Activated CD4-positive, alpha-beta T cell treated with anti-CD3 and anti-CD28 coated beads for 36 hours (primary cell): Measurements from ENCODE around the gene BIN1. TPM values are rescaled to one million over a fixed set of nuclear protein-coding genes. Genes with fewer than 3 reads are reported as not detected.

Experiments
- ATAC-seq: fragments of 200-7000 bp; cut with Tn5 transposase; one replicate; pipeline ENCODE4 v1.10.0; 2021; ENCODE audit warnings: mild to moderate bottlenecking, moderate library complexity
- CTCF ChIA-PET: fragments of 350-600 bp; sonication (Branson Sonifier 250); formaldehyde crosslinking; loops from one replicate; lab custom pipeline; 2021; ENCODE audit warnings: antibody characterized with exemption; lab: Charles Lee
- POLR2A ChIA-PET: fragments of 350-600 bp; sonication (Branson Sonifier 250); formaldehyde crosslinking; loops from one replicate; lab custom pipeline; 2021; ENCODE audit warnings: antibody characterized with exemption, inconsistent platforms; lab: Charles Lee
- DNase-seq: peaks from one replicate; pipeline ENCODE4 v3.0.0-alpha.2; 2020
- H3K27ac Mint-ChIP-seq: one replicate; pipeline ENCODE4 v1.8.0; 2021; ENCODE audit warnings: mixed read lengths
- H3K27me3 Mint-ChIP-seq: one replicate; pipeline ENCODE4 v1.8.0; 2021; ENCODE audit warnings: mixed read lengths
- H3K36me3 Mint-ChIP-seq: one replicate; pipeline ENCODE4 v1.8.0; 2021; ENCODE audit warnings: low read depth, mixed read lengths
- H3K4me1 Mint-ChIP-seq: one replicate; pipeline ENCODE4 v1.8.0; 2021; ENCODE audit warnings: mixed read lengths
- H3K4me3 Mint-ChIP-seq: one replicate; pipeline ENCODE4 v1.8.0; 2021; ENCODE audit warnings: mild to moderate bottlenecking, moderate library complexity, mixed read lengths
- H3K9me3 Mint-ChIP-seq: one replicate; pipeline ENCODE4 v1.8.0; 2021; ENCODE audit warnings: low read depth, mixed read lengths
- intact Hi-C, 2 experiments: fragments of 100-400 bp; cut with DNase I in 1 of 2; cut with micrococcal nuclease in 1 of 2; formaldehyde crosslinking; loops; one replicate each; pipeline versions ENCODE4 v1.14.2 to v1.15.1; 2022 to 2024; cut with DNase I, micrococcal nuclease
- total RNA-seq, 2 experiments: library from RNA; stranded (reverse); gene quantifications; one replicate each; pipeline ENCODE4 v1.2.3, GENCODE V29; 2021

BIN1 gene
- total RNA-seq, 2 experiments from 2014 or later: 65.2 to 71.0 TPM

- CTCF ChIA-PET: interaction anchor here (2.0 to 2.3 kb wide), 2 partner anchors 10 to 14 kb away, joined by 5 to 8 read pairs; no protein-coding TSS in a partner anchor
- peaks cover 14% of the 10 kb centered on the region for H3K36me3 Mint-ChIP-seq
- intact Hi-C loops: loop anchor here (1.0 to 2.0 kb wide), 2 partner anchors 17 to 43 kb away; partner anchors contain the start of gene BIN1 (in 1 of the 2)
Measured at GRCh38 chr2:127063701-127064590, 43.0 kb downstream of the BIN1 start.

GRCh38 chr2:127061375-127062273 lies 45.3 kb downstream of the BIN1 start:
- ATAC-seq (no peak), DNase-seq (no peak)
- no peaks in the 10 kb centered on the region for H3K27me3 Mint-ChIP-seq
- H3K36me3 Mint-ChIP-seq: peaks cover 11% of the 10 kb centered on the region
- no peak overlapping the region for H3K4me3 Mint-ChIP-seq
- H3K27ac Mint-ChIP-seq: no peak overlapping the region
- CTCF ChIA-PET: interaction anchor here (0.6 to 0.9 kb wide), 3 partner anchors 43 to 462 kb away, joined by 3 to 6 read pairs (median 3); no protein-coding TSS in a partner anchor
- intact Hi-C loops: no loop called here
- H3K9me3 Mint-ChIP-seq: no peaks in the 10 kb centered on the region
- peaks cover 20% of the 10 kb centered on the region for H3K4me1 Mint-ChIP-seq
- POLR2A ChIA-PET: no interaction called here

More at GRCh38 chr2:127063701-127064590, 43.0 kb downstream of the BIN1 start:
- Mint-ChIP-seq H3K4me3 (no peak overlapping the region), H3K27ac (peak overlapping the region; percentile 72), H3K27me3 (no peaks in the 10 kb centered on the region), H3K4me1 (peaks cover 27% of the 10 kb centered on the region), H3K9me3 (no peaks in the 10 kb centered on the region)
- ATAC-seq (no peak), DNase-seq (no peak)
- POLR2A ChIA-PET: no interaction called here

- CTCF ChIA-PET: no interaction called here
- no peak overlapping the region for H3K4me3 Mint-ChIP-seq
- no peaks in the 10 kb centered on the region for H3K27me3 Mint-ChIP-seq
- H3K36me3 Mint-ChIP-seq: peaks cover 9% of the 10 kb centered on the region
- no peak for DNase-seq
- intact Hi-C loops: no loop called here
- no peaks in the 10 kb centered on the region for H3K9me3 Mint-ChIP-seq
- no peak for ATAC-seq
- H3K4me1 Mint-ChIP-seq: peaks cover 16% of the 10 kb centered on the region
- H3K27ac Mint-ChIP-seq: no peak overlapping the region
- POLR2A ChIA-PET: no interaction called here
Measured at GRCh38 chr2:127060264-127060945, 46.5 kb downstream of the BIN1 start.

GRCh38 chr2:127059559-127059958 lies 47.4 kb downstream of the BIN1 start:
- H3K27ac Mint-ChIP-seq: no peak overlapping the region
- peaks cover 8% of the 10 kb centered on the region for H3K4me1 Mint-ChIP-seq
- no peak for ATAC-seq
- no peak overlapping the region for H3K4me3 Mint-ChIP-seq
- peaks cover 9% of the 10 kb centered on the region for H3K36me3 Mint-ChIP-seq
- no peaks in the 10 kb centered on the region for H3K27me3 Mint-ChIP-seq
- no peak for DNase-seq
- no peaks in the 10 kb centered on the region for H3K9me3 Mint-ChIP-seq
- CTCF ChIA-PET: no interaction called here
- intact Hi-C loops: no loop called here
- POLR2A ChIA-PET: no interaction called here

GRCh38 chr2:127058954-127059252 lies 48.1 kb downstream of the BIN1 start:
- no peak overlapping the region for H3K4me3 Mint-ChIP-seq
- intact Hi-C loops: no loop called here
- CTCF ChIA-PET: no interaction called here
- peaks cover 9% of the 10 kb centered on the region for H3K36me3 Mint-ChIP-seq
- H3K27ac Mint-ChIP-seq: no peak overlapping the region
- ATAC-seq (no peak), DNase-seq (no peak)
- peaks cover 5% of the 10 kb centered on the region for H3K4me1 Mint-ChIP-seq
- POLR2A ChIA-PET: no interaction called here
- no peaks in the 10 kb centered on the region for H3K9me3 Mint-ChIP-seq
- no peaks in the 10 kb centered on the region for H3K27me3 Mint-ChIP-seq

DNA sequence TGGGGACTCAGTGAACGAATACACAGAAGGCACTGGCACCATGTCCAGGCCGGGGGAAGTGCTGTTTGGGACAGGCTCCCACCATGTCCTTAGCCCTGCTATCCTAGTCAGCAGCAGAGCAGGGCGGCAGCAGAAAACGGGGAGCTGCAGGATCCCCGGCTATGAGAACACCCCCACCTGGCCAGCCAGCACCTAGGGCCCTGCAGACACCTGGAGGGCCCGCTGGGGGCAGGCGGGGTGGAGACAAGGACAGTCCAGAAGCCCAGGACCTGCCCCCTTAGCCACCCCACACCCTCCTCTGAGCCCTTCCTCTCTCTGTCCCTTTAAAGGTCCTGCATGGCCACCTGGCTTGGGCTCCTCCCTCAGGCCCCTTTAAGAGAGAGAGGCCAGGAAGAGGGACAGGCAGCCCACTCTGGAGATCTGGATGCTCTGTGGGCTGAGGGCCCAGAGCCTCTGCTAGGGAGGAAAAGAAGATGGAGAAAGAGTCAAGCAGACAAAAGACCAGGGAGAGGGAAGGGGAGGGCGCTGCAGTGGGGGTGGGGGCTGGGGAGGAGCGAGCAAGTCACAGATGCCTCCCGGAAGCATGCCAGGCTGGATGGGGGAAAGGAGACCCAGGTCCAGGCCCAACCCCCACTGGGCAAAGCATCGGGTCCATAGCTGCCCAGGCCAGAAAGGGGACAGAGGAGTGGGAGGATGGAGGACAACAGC lies 48.6 kb downstream of the BIN1 start:
- no peak overlapping the region for H3K27ac Mint-ChIP-seq
- ATAC-seq (no peak), DNase-seq (no peak)
- no peaks in the 10 kb centered on the region for H3K27me3 Mint-ChIP-seq
- H3K9me3 Mint-ChIP-seq: no peaks in the 10 kb centered on the region
- intact Hi-C loops: no loop called here
- H3K36me3 Mint-ChIP-seq: peaks cover 9% of the 10 kb centered on the region
- CTCF ChIA-PET: no interaction called here
- peaks cover 5% of the 10 kb centered on the region for H3K4me1 Mint-ChIP-seq
- no peak overlapping the region for H3K4me3 Mint-ChIP-seq
- POLR2A ChIA-PET: no interaction called here

DNA sequence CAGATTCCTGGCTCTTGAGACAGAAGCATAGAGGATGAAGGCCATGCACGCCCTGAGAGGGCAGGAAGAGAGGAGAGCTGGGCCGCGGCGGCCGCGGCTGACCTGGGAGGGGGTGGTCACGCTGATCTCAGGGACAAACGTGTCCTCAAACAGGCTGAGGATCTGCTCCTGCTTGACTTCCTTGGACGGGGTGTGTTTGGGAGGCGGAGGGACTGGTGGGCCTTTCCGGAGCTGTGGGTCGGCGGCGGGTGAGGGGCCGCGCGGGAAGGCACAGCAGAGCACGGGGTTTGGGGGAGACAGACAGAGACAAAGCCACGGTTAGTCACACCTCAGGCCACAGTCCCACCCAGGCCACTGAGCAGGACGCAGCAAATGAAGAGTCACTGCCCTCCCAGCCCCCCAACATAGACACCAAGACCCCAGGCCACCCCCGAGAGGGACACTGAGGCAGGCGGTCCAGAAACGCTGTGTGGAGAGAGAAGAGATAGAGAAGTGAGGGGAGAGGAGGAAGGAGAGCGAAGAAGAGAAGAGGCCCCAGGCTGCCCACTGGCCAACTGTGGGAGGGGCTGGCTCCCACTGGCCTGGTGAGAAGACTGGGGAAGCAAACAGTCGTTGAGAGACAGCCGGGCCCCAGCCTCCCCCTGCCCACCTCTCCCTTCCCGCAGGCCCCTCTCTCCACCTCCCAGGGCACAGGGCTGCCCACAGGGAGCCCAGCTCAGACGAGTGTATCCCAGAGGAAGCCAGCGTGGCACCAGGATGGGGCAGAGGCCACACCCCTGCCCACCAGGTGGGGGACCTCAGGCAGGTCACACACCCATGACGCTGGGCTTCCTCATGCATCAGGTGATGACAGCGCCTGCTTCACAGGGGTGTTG lies 49.3 kb downstream of the BIN1 start:
- DNase-seq: no peak
- no peak for ATAC-seq
- POLR2A ChIA-PET: no interaction called here
- Mint-ChIP-seq H3K4me1 (no peaks in the 10 kb centered on the region), H3K27me3 (no peaks in the 10 kb centered on the region), H3K9me3 (no peaks in the 10 kb centered on the region), H3K27ac (no peak overlapping the region), H3K36me3 (peaks cover 9% of the 10 kb centered on the region), H3K4me3 (no peak overlapping the region)
- intact Hi-C loops: no loop called here
- CTCF ChIA-PET: no interaction called here

- Mint-ChIP-seq H3K36me3 (peaks cover 6% of the 10 kb centered on the region), H3K9me3 (no peaks in the 10 kb centered on the region), H3K4me1 (no peaks in the 10 kb centered on the region), H3K27me3 (no peaks in the 10 kb centered on the region), H3K27ac (no peak overlapping the region), H3K4me3 (no peak overlapping the region)
- POLR2A ChIA-PET: no interaction called here
- ATAC-seq: no peak
- CTCF ChIA-PET: no interaction called here
- DNase-seq: no peak
- intact Hi-C loops: no loop called here
Measured at GRCh38 chr2:127056631-127057370, 50.2 kb downstream of the BIN1 start.

DNA sequence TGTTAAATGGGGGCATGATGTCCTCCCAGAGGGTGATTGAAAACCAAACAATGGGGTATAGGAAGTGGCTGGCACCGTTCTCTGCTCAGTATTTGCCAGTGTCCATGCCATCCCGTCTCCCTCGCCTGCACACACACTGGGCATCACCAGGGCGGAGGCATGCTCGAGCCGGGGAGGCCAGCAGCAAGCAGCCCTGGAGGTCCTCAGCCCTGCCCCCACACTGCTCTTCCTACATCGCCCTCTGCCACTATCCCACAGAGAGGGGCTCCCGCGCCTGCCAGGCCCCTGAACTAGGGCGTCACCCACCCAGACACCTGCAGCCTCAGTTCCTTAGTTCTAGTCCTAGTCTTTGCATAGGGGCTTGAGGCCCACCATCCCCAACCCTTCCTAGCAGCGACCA lies 50.9 kb downstream of the BIN1 start:
- H3K27me3 Mint-ChIP-seq: no peaks in the 10 kb centered on the region
- ChIA-PET POLR2A (no interaction called here), CTCF (no interaction called here)

GRCh38 chr2:127055786-127056076 lies 51.2 kb downstream of the BIN1 start:
- Mint-ChIP-seq H3K4me3 (no peak overlapping the region), H3K4me1 (no peaks in the 10 kb centered on the region), H3K36me3 (peaks cover 6% of the 10 kb centered on the region), H3K9me3 (no peaks in the 10 kb centered on the region), H3K27me3 (no peaks in the 10 kb centered on the region), H3K27ac (no peak overlapping the region)
- DNase-seq: no peak
- ATAC-seq: no peak
- ChIA-PET POLR2A (no interaction called here), CTCF (no interaction called here)
- intact Hi-C loops: no loop called here

More for the DNA sequence above, 50.9 kb downstream of the BIN1 start:
- H3K36me3 Mint-ChIP-seq: peaks cover 6% of the 10 kb centered on the region
- intact Hi-C loops: no loop called here
- H3K4me1 Mint-ChIP-seq: no peaks in the 10 kb centered on the region
- H3K4me3 Mint-ChIP-seq: no peak overlapping the region
- H3K27ac Mint-ChIP-seq: no peak overlapping the region
- DNase-seq (no peak), ATAC-seq (no peak)
- no peaks in the 10 kb centered on the region for H3K9me3 Mint-ChIP-seq
